GM12865 (cell line): ENCODE data around the gene RAB27B.

Experiments used
- DNase-seq: peaks from one replicate; pipeline ENCODE4 v3.0.0; 2010; ENCODE audit warnings: low read depth
- H3K4me3 ChIP-seq: 2 replicates; pipeline ENCODE4 v1.5.1; 2011; ENCODE audit warnings: mild to moderate bottlenecking, low read depth, low read length, control low read depth
- TF ChIP-seq, protein P1 (sequence below): IDR thresholded peaks from 2 replicates; pipeline ENCODE4 v1.5.1; 2011; ENCODE audit warnings: low read length, control low read depth, low read depth, inconsistent platforms; ENCODE audit not compliant: insufficient read depth; ENCODE audit errors: missing control alignments

Gene RAB27B

DNA sequence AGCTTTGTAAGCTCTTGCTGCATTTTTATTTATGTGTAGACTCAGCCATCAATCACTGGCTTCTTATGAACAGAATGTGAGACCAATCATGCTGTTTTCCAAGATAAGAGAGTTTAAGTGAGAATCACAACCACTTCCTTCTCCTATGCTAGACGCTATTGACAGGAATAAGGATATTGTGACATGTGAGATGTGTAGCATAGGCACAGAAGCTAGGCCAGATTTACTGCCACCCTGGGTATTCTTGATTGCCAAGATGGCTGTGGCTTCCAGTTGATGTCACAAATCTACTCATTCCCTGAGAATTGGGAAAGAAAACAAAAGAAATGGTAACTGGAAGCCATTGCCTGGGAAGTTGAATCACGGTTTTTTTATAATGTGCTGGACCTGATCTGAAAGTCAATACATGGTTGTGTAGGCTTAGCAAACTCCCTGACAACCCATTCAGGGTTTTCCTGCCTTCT is 49.9 kb downstream of the RAB27B start:
- TF ChIP-seq, protein P1, sequence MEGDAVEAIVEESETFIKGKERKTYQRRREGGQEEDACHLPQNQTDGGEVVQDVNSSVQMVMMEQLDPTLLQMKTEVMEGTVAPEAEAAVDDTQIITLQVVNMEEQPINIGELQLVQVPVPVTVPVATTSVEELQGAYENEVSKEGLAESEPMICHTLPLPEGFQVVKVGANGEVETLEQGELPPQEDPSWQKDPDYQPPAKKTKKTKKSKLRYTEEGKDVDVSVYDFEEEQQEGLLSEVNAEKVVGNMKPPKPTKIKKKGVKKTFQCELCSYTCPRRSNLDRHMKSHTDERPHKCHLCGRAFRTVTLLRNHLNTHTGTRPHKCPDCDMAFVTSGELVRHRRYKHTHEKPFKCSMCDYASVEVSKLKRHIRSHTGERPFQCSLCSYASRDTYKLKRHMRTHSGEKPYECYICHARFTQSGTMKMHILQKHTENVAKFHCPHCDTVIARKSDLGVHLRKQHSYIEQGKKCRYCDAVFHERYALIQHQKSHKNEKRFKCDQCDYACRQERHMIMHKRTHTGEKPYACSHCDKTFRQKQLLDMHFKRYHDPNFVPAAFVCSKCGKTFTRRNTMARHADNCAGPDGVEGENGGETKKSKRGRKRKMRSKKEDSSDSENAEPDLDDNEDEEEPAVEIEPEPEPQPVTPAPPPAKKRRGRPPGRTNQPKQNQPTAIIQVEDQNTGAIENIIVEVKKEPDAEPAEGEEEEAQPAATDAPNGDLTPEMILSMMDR, result no peak
- DNase-seq, result no peak
- H3K4me3 ChIP-seq, result no peak overlapping the region

DNA sequence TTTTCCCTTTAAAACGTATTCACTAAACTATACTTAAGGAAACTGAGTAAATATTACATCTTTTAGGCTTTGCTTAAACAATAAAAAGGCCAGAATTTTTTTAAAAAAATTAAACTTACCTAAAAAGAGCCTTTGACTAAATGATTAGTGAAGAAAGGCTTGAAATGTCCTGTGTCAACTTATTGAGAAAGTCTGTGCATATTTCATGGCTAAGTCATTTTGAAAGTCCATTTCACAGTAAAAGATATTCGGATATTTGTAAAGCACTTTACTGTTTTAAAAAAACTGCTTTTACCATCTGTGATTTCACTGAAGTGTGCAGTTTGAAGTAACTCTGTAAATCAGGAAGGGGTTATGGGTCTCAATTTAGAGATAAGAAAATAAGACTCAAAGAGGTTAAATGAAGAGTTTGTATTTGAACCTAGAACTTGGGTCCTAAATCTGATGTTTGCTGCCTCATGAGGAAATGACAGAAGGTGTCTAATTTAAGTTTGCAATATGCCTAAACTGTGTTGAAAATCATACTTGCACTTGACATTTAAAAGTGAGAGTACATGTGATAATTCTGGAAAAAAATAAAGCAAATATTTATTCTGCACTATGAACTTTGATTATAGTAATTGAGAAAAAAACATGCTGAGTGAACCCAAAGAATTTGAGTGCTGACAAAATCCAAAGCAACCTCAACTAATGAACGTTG is 50.5 kb downstream of the RAB27B start:
- TF ChIP-seq, protein P1, result no peak
- DNase-seq, result no peak
- no peak overlapping the region for H3K4me3 ChIP-seq

DNA sequence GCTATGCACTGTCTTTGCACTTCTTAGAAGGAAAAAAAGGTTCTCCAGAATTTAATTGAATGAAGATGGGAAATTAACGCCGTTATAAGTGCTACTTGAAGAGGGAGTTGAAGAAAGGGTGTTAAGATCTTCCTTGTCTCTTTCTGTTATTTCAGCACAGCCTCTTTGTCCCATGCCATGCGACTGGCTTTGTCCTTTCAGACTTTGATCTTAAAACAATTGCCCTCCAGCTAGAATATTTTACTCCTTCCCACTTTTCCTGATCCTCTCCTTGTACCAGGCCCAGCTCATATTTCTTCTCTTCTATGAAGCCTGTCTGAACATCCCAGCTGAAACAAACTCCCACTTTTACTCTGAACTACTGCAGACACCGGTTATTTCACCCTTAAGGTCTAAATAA is 51.4 kb downstream of the RAB27B start:
- DNase-seq, result no peak
- TF ChIP-seq, protein P1, result no peak
- H3K4me3 ChIP-seq, result no peak overlapping the region

DNA sequence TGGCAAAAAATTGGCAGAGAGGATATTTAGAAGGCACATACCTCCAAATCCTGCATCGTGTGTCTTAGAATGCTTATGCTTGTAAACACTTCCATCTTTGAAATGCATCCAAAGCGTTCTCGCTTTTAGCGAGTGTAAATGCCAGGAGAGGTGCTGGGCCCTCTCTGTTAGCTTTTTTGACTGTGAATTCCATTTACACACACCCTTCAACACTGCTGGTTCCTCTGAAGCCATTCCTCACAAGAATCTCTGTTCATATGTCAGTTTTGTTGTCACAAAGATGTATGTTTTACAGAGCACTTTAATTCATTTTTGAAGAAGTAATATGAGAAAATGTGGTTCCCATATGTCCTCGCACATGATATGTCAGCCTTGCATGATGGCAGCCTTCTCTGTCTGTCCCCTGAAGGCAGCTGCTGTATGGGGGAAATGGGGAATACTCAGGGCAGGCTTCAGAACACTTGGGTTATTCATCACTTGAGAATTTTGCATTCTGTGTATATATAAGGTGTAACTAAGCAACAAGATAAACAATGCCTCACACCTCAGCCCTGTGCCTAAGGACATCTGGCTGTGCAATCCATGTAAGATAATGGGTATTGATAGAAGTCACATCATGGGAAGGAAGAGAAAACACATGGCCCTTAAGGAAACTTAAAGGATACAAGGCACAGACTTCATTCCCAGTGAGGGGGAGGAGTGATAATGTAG is 52.3 kb downstream of the RAB27B start:
- TF ChIP-seq, protein P1, result no peak
- H3K4me3 ChIP-seq, result no peak overlapping the region
- no peak for DNase-seq

DNA sequence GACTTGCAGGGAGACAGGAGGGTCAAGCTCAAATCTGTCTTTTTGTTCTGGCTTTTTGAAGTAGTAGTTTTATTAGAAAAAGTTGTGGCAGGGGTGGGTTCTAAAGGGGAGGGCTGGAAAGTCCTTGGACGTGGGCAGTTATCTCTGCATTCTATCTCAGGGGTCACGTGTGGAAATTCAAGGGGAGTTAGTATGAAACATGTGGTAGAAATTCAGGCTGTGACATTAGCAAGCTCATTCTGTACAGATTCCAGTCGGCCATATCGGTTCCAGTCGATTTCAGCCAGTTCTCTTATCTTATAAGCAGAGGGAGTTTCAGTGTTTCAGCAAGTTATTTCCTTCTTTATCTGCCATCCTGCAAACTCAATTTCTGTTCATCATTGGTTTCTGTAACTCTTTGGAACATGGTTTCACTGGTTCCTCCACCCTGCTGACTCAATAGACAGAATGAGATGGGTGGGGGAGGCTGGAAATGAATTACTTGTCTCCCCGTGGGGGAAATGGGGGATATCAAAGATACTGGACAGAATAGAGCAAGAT is 53.0 kb downstream of the RAB27B start:
- TF ChIP-seq, protein P1, result no peak
- no peak overlapping the region for H3K4me3 ChIP-seq
- DNase-seq, result peak; percentile 19

DNA sequence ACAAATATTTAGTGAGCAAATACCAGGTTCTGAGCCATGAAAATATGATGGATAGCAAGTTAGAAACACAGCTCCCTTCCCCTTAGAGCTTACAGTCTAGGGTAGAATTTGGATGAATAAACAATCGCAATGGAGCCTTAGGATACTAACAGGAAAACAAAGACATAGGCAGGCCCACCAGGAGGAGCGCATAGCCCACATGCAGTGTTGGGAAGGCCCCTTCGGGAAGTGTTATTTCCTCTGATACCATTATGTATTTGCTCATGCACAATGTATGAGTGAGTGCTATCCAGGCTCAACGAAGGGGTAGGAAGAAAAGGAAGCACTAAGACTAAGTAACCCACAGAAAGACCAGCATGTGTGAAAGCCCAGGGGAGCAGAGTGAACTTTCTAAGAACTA is 54.0 kb downstream of the RAB27B start:
- TF ChIP-seq, protein P1, result no peak
- no peak overlapping the region for H3K4me3 ChIP-seq
- no peak for DNase-seq
